Mammary epithelial cell (primary cell): ENCODE measurements around the gene ZNF436.

Source experiments
- EZH2 ChIP-seq: IDR thresholded peaks from 2 replicates; pipeline ENCODE4 v1.6.1; 2012; ENCODE audit warnings: low read length, inconsistent platforms, borderline replicate concordance
- TF ChIP-seq, protein P1 (sequence below), 2 donors: IDR thresholded peaks in 1 of 2; conservative IDR thresholded peaks in 1 of 2; 2 replicates each; pipeline ENCODE4 v1.5.1; 2011 to 2012; ENCODE audit warnings: inconsistent platforms in 2 of 2, low read length in 2 of 2, mild to moderate bottlenecking in 2 of 2, control low read depth in 1 of 2, low read depth in 1 of 2; ENCODE audit not compliant: insufficient read depth in 1 of 2; ENCODE audit errors: extremely low read depth in 1 of 2

GRCh38 chr1:23417570-23417969, 47.9 kb upstream of the ZNF436 start:
- TF ChIP-seq, protein P1, sequence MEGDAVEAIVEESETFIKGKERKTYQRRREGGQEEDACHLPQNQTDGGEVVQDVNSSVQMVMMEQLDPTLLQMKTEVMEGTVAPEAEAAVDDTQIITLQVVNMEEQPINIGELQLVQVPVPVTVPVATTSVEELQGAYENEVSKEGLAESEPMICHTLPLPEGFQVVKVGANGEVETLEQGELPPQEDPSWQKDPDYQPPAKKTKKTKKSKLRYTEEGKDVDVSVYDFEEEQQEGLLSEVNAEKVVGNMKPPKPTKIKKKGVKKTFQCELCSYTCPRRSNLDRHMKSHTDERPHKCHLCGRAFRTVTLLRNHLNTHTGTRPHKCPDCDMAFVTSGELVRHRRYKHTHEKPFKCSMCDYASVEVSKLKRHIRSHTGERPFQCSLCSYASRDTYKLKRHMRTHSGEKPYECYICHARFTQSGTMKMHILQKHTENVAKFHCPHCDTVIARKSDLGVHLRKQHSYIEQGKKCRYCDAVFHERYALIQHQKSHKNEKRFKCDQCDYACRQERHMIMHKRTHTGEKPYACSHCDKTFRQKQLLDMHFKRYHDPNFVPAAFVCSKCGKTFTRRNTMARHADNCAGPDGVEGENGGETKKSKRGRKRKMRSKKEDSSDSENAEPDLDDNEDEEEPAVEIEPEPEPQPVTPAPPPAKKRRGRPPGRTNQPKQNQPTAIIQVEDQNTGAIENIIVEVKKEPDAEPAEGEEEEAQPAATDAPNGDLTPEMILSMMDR (conservative IDR thresholded peaks at IDR 0.05 in 1 of 2, IDR thresholded peaks at IDR 0.05 in 1 of 2; ENCODE audit: extremely low read depth in 1 of 2, insufficient read depth in 1 of 2, low read depth in 1 of 2, low read length in 2 of 2) = no peak
- no peak for TF ChIP-seq EZH2
